HepG2 (cell line): ENCODE results near the gene MRPL27. TPM values are rescaled to one million over a fixed set of nuclear protein-coding genes. Genes with fewer than 3 reads are reported as not detected.
A peak's percentile ranks its signal among the peaks of the same experiment; 100 is the strongest.

Experiments
- ARNT2 ChIP-seq: sonication (generic); formaldehyde crosslinking; IDR thresholded peaks from 2 replicates; pipeline ENCODE4 v1.8.0; 2022; ENCODE audit warnings: mild to moderate bottlenecking, low read depth, missing genetic modification reagents, moderate library complexity
- CBX2 ChIP-seq, 2 experiments: fragments of 200-600 bp in 1 of 2; sonication (generic); formaldehyde crosslinking in 1 of 2; IDR thresholded peaks; 2 replicates each; pipeline versions ENCODE4 v1.7.0 to v1.8.1; 2018 to 2022; ENCODE audit warnings: low read depth in 2 of 2, low read length in 1 of 2, mild to moderate bottlenecking in 1 of 2, missing genetic modification reagents in 1 of 2
- ELF3 ChIP-seq: IDR thresholded peaks from 2 replicates; pipeline ENCODE4 v1.6.1; 2016; ENCODE audit warnings: missing genetic modification reagents, missing compliant biosample characterization
- FOXM1 ChIP-seq: sonication (generic); formaldehyde crosslinking; IDR thresholded peaks from 2 replicates; pipeline ENCODE4 v1.5.0; 2020; ENCODE audit warnings: missing genetic modification reagents
- FOXO1 ChIP-seq: sonication (generic); formaldehyde crosslinking; IDR thresholded peaks from 2 replicates; pipeline ENCODE4 v1.4.0; 2020; ENCODE audit warnings: missing genetic modification reagents
- HOXA9 ChIP-seq: sonication (generic); formaldehyde crosslinking; IDR thresholded peaks from 2 replicates; pipeline ENCODE4 v1.8.1; 2022; ENCODE audit warnings: missing genetic modification reagents, mild to moderate bottlenecking, moderate library complexity, borderline replicate concordance
- MTA3 ChIP-seq: sonication (generic); formaldehyde crosslinking; IDR thresholded peaks from 2 replicates; pipeline ENCODE4 v1.4.0; 2020; ENCODE audit warnings: missing genetic modification reagents
- PRPF4 ChIP-seq: fragments of 200-400 bp; formaldehyde crosslinking; IDR thresholded peaks from 2 replicates; pipeline ENCODE4 v1.6.1; 2016; ENCODE audit warnings: low read length, low read depth; ENCODE audit not compliant: poor library complexity, severe bottlenecking
- RELA ChIP-seq: sonication (generic); formaldehyde crosslinking; IDR thresholded peaks from 2 replicates; pipeline ENCODE4 v1.4.0; 2020; ENCODE audit warnings: missing genetic modification reagents
- RXRA ChIP-seq: sonication (generic); formaldehyde crosslinking; IDR thresholded peaks from 2 replicates; pipeline ENCODE4 v1.5.1; 2020; ENCODE audit warnings: missing genetic modification reagents
- RXRB ChIP-seq: IDR thresholded peaks from 2 replicates; pipeline ENCODE4 v1.6.1; 2016; ENCODE audit warnings: borderline replicate concordance, missing genetic modification reagents, missing compliant biosample characterization
- SMARCE1 ChIP-seq: fragments of 450-650 bp; IDR thresholded peaks from 2 replicates; pipeline ENCODE4 v1.6.1; 2017; ENCODE audit warnings: borderline replicate concordance
- ZFP90 ChIP-seq: sonication (generic); formaldehyde crosslinking; IDR thresholded peaks from 2 replicates; pipeline ENCODE4 v1.8.0; 2022; ENCODE audit warnings: missing genetic modification reagents, mild to moderate bottlenecking, inconsistent platforms, borderline replicate concordance
- ZNF235 ChIP-seq: sonication (generic); formaldehyde crosslinking; IDR thresholded peaks from 2 replicates; pipeline ENCODE4 v1.8.1; 2023; ENCODE audit warnings: mild to moderate bottlenecking, missing genetic modification reagents, borderline replicate concordance
- ZNF33A ChIP-seq: sonication (generic); formaldehyde crosslinking; IDR thresholded peaks from 2 replicates; pipeline ENCODE4 v1.5.1; 2020; ENCODE audit warnings: missing genetic modification reagents, mild to moderate bottlenecking, moderate library complexity, borderline replicate concordance
- ZNF567 ChIP-seq: sonication (generic); formaldehyde crosslinking; IDR thresholded peaks from 2 replicates; pipeline ENCODE4 v1.8.1; 2023; ENCODE audit warnings: mild to moderate bottlenecking, missing genetic modification reagents, borderline replicate concordance
- ZNF577 ChIP-seq: sonication (generic); formaldehyde crosslinking; IDR thresholded peaks from 2 replicates; pipeline ENCODE4 v1.4.0; 2020; ENCODE audit warnings: mild to moderate bottlenecking, low read depth, missing genetic modification reagents, borderline replicate concordance
- ZNF746 ChIP-seq: sonication (generic); formaldehyde crosslinking; IDR thresholded peaks from 2 replicates; pipeline ENCODE4 v1.8.0; 2022; ENCODE audit warnings: mild to moderate bottlenecking, missing genetic modification reagents
- polyA plus RNA-seq, 8 experiments: library from polyadenylated mRNA; depleted of rRNA in 3 of 8; stranded (reverse) in 7 of 8; unstranded in 1 of 8; fragments of >200 nt; fragmentation: Illumina TruSeq in 4 of 8; extraction: Trizol in 4 of 8; gene quantifications; 2 replicates each; pipeline versions ENCODE4 v1.2.1 to v1.2.3, GENCODE V29; 2011 to 2016; ENCODE audit warnings: low read depth in 4 of 8, missing spikeins in 1 of 8, mixed read lengths in 1 of 8; ENCODE audit not compliant: insufficient read depth in 1 of 8
- total RNA-seq, 5 experiments: library from RNA; depleted of rRNA; stranded (reverse); fragments of >200 nt; fragmentation: Illumina TruSeq; extraction: Trizol; gene quantifications; 2 replicates each; pipeline ENCODE4 v1.2.3, GENCODE V29; 2016; ENCODE audit warnings: low read depth in 1 of 5
- TF ChIP-seq, protein P1 (sequence below): sonication (generic); formaldehyde crosslinking; IDR thresholded peaks from 2 replicates; pipeline ENCODE4 v1.5.1; 2020; ENCODE audit warnings: missing genetic modification reagents, mild to moderate bottlenecking, borderline replicate concordance
- TF ChIP-seq, protein P2 (sequence below), 2 experiments: sonication (generic) in 1 of 2; formaldehyde crosslinking in 1 of 2; IDR thresholded peaks; 2 replicates each; pipeline versions ENCODE4 v1.5.1 to v1.6.1; 2011 to 2020; ENCODE audit warnings: borderline replicate concordance in 1 of 2, low read depth in 1 of 2, low read length in 1 of 2, mild to moderate bottlenecking in 1 of 2, missing genetic modification reagents in 1 of 2, moderate library complexity in 1 of 2
- TF ChIP-seq, protein P3 (sequence below): sonication (generic); formaldehyde crosslinking; IDR thresholded peaks from 2 replicates; pipeline ENCODE4 v1.4.0; 2020; ENCODE audit warnings: missing genetic modification reagents, borderline replicate concordance

Gene MRPL27
- total and polyA plus RNA-seq, 2 of the 13 experiments (the other 11 are each of a cell fraction or from before 2014, with no cell fraction given), result 137 to 217 TPM

DNA sequence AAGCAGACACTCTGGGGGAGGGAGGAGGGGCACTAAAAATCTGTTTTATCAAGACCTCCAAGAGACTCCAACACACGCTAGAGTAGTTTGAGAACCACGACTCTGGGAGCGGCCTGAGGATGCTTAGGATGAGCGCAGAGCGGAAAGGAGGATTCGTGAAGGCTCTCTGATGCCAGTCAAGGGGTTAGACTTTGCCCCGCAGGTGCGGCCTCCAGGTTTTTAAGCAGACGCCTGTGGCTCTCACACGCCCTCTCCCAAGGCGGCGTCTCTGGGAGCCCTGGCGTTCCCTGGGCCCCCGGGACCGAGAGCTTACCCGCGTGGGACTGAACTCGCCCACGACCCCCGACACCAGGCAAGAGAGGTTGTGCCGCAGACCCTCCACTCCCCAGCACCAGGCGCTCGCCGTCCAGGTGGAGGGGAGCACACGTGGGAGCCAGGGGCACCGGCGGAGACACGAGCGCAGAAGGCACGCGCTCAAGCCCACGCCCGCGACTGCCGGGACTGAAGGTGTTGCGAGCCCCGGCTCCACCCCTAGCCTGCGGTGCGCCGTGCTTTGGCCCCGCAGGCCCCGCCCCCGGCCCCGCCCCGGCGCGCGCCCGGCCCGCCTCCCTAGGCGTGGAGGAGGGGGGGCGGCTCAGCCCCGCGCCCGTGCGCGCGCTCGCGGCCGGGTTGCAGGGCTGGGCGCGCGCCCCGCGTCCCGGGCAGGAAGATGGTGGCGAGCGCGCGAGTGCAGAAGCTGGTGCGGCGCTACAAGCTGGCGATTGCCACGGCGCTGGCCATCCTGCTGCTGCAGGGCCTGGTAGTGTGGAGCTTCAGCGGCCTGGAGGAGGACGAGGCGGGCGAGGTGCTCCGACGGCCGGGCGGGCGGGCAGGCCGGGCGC is 27.3 kb downstream of the MRPL27 start, which contains the start of gene XYLT2 (continued):
- TF ChIP-seq, protein P1, sequence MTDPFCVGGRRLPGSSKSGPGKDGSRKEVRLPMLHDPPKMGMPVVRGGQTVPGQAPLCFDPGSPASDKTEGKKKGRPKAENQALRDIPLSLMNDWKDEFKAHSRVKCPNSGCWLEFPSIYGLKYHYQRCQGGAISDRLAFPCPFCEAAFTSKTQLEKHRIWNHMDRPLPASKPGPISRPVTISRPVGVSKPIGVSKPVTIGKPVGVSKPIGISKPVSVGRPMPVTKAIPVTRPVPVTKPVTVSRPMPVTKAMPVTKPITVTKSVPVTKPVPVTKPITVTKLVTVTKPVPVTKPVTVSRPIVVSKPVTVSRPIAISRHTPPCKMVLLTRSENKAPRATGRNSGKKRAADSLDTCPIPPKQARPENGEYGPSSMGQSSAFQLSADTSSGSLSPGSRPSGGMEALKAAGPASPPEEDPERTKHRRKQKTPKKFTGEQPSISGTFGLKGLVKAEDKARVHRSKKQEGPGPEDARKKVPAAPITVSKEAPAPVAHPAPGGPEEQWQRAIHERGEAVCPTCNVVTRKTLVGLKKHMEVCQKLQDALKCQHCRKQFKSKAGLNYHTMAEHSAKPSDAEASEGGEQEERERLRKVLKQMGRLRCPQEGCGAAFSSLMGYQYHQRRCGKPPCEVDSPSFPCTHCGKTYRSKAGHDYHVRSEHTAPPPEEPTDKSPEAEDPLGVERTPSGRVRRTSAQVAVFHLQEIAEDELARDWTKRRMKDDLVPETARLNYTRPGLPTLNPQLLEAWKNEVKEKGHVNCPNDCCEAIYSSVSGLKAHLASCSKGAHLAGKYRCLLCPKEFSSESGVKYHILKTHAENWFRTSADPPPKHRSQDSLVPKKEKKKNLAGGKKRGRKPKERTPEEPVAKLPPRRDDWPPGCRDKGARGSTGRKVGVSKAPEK, result peak; percentile 76; the same call in 1 of the 2 replicates
- TF ChIP-seq MTA3 (CRISPR knock-in tag), result no peak
- no peak for TF ChIP-seq RELA (CRISPR knock-in tag)
- TF ChIP-seq, protein P2, sequence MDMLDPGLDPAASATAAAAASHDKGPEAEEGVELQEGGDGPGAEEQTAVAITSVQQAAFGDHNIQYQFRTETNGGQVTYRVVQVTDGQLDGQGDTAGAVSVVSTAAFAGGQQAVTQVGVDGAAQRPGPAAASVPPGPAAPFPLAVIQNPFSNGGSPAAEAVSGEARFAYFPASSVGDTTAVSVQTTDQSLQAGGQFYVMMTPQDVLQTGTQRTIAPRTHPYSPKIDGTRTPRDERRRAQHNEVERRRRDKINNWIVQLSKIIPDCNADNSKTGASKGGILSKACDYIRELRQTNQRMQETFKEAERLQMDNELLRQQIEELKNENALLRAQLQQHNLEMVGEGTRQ (IDR thresholded peaks at IDR 0.05; ENCODE audit: low read depth, low read length), result no peak
- TF ChIP-seq, protein P2 (CRISPR knock-in tag; IDR thresholded peaks at IDR 0.05; ENCODE audit: borderline replicate concordance), result no peak
- TF ChIP-seq ZNF577, result no peak
- no peak for TF ChIP-seq SMARCE1
- TF ChIP-seq ZNF33A, result no peak
- peak; percentile 36 for TF ChIP-seq ELF3 (CRISPR knock-in tag)
- no peak for TF ChIP-seq FOXO1 (CRISPR knock-in tag)
- no peak for TF ChIP-seq PRPF4
- TF ChIP-seq CBX2 (IDR thresholded peaks at IDR 0.05; ENCODE audit: low read depth, low read length), result no peak
- TF ChIP-seq CBX2 (CRISPR knock-in tag; IDR thresholded peaks at IDR 0.05; ENCODE audit: low read depth), result no peak
- no peak for TF ChIP-seq RXRB (CRISPR knock-in tag)
- no peak for TF ChIP-seq ZNF567 (CRISPR knock-in tag)
- peak; percentile 98; the same call in 1 of the 2 replicates for TF ChIP-seq ZFP90 (CRISPR knock-in tag)
- TF ChIP-seq RXRA, result no peak; the same call in 1 of the 2 replicates
- no peak for TF ChIP-seq FOXM1 (CRISPR knock-in tag)
- TF ChIP-seq ZNF235 (CRISPR knock-in tag), result peak; percentile 90
- no peak for TF ChIP-seq ZNF746 (CRISPR knock-in tag)
- peak; percentile 33 for TF ChIP-seq ARNT2
- TF ChIP-seq HOXA9 (CRISPR knock-in tag), result no peak
- TF ChIP-seq, protein P3, sequence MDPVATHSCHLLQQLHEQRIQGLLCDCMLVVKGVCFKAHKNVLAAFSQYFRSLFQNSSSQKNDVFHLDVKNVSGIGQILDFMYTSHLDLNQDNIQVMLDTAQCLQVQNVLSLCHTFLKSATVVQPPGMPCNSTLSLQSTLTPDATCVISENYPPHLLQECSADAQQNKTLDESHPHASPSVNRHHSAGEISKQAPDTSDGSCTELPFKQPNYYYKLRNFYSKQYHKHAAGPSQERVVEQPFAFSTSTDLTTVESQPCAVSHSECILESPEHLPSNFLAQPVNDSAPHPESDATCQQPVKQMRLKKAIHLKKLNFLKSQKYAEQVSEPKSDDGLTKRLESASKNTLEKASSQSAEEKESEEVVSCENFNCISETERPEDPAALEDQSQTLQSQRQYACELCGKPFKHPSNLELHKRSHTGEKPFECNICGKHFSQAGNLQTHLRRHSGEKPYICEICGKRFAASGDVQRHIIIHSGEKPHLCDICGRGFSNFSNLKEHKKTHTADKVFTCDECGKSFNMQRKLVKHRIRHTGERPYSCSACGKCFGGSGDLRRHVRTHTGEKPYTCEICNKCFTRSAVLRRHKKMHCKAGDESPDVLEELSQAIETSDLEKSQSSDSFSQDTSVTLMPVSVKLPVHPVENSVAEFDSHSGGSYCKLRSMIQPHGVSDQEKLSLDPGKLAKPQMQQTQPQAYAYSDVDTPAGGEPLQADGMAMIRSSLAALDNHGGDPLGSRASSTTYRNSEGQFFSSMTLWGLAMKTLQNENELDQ (CRISPR knock-in tag), result no peak
